ENCODE data around the gene PHACTR1.

The PHACTR1 gene

DNA sequence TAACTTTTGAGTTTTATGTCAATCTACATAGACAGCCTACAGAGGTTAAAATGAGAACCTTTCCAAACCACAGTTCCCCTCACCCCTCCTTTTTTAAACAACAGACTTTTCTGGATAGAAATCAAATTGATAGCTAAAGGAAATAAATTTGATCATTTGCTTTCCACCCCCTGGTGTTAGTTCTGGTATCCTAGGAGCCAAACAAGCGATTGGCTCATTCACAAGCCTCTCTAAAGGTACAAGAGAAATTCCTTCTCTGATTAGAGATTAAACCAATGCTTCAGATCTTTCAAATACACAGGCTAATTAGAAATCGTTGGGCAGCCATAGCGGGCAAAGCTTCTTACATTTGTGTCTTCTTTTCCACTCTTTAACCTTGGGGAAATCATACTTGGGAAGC lies 379.5 kb downstream of the PHACTR1 start:
- TF ChIP-seq TOX (CRISPR knock-in tag; IDR thresholded peaks at IDR 0.05; ENCODE audit: borderline replicate concordance), result no peak
- TF ChIP-seq, protein P1, sequence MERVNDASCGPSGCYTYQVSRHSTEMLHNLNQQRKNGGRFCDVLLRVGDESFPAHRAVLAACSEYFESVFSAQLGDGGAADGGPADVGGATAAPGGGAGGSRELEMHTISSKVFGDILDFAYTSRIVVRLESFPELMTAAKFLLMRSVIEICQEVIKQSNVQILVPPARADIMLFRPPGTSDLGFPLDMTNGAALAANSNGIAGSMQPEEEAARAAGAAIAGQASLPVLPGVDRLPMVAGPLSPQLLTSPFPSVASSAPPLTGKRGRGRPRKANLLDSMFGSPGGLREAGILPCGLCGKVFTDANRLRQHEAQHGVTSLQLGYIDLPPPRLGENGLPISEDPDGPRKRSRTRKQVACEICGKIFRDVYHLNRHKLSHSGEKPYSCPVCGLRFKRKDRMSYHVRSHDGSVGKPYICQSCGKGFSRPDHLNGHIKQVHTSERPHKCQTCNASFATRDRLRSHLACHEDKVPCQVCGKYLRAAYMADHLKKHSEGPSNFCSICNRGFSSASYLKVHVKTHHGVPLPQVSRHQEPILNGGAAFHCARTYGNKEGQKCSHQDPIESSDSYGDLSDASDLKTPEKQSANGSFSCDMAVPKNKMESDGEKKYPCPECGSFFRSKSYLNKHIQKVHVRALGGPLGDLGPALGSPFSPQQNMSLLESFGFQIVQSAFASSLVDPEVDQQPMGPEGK (CRISPR knock-in tag; IDR thresholded peaks at IDR 0.05; ENCODE audit: borderline replicate concordance), result no peak
- TF ChIP-seq TCF4 (CRISPR knock-in tag; IDR thresholded peaks at IDR 0.05; ENCODE audit: borderline replicate concordance), result no peak
- TF ChIP-seq, protein P2, sequence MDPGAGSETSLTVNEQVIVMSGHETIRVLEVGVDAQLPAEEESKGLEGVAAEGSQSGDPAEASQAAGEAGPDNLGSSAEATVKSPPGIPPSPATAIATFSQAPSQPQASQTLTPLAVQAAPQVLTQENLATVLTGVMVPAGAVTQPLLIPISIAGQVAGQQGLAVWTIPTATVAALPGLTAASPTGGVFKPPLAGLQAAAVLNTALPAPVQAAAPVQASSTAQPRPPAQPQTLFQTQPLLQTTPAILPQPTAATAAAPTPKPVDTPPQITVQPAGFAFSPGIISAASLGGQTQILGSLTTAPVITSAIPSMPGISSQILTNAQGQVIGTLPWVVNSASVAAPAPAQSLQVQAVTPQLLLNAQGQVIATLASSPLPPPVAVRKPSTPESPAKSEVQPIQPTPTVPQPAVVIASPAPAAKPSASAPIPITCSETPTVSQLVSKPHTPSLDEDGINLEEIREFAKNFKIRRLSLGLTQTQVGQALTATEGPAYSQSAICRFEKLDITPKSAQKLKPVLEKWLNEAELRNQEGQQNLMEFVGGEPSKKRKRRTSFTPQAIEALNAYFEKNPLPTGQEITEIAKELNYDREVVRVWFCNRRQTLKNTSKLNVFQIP (CRISPR knock-in tag; IDR thresholded peaks at IDR 0.05; ENCODE audit: borderline replicate concordance, low read depth), result no peak
- no peak for TF ChIP-seq ZFP3 (CRISPR knock-in tag; IDR thresholded peaks at IDR 0.05)
- no peak for TF ChIP-seq ZNF565 (CRISPR knock-in tag; conservative IDR thresholded peaks at IDR 0.05; ENCODE audit: low read depth)
- TF ChIP-seq ARNTL (CRISPR knock-in tag; IDR thresholded peaks at IDR 0.05; ENCODE audit: borderline replicate concordance, low read depth), result no peak
- no peak for TF ChIP-seq PPARA (CRISPR knock-in tag; IDR thresholded peaks at IDR 0.05; ENCODE audit: borderline replicate concordance)
- no peak for TF ChIP-seq ZC3H10 (CRISPR knock-in tag; IDR thresholded peaks at IDR 0.05)
- TF ChIP-seq, protein P3, sequence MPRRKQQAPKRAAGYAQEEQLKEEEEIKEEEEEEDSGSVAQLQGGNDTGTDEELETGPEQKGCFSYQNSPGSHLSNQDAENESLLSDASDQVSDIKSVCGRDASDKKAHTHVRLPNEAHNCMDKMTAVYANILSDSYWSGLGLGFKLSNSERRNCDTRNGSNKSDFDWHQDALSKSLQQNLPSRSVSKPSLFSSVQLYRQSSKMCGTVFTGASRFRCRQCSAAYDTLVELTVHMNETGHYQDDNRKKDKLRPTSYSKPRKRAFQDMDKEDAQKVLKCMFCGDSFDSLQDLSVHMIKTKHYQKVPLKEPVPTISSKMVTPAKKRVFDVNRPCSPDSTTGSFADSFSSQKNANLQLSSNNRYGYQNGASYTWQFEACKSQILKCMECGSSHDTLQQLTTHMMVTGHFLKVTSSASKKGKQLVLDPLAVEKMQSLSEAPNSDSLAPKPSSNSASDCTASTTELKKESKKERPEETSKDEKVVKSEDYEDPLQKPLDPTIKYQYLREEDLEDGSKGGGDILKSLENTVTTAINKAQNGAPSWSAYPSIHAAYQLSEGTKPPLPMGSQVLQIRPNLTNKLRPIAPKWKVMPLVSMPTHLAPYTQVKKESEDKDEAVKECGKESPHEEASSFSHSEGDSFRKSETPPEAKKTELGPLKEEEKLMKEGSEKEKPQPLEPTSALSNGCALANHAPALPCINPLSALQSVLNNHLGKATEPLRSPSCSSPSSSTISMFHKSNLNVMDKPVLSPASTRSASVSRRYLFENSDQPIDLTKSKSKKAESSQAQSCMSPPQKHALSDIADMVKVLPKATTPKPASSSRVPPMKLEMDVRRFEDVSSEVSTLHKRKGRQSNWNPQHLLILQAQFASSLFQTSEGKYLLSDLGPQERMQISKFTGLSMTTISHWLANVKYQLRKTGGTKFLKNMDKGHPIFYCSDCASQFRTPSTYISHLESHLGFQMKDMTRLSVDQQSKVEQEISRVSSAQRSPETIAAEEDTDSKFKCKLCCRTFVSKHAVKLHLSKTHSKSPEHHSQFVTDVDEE (CRISPR knock-in tag; IDR thresholded peaks at IDR 0.05), result no peak
- ATAC-seq, result no peak

DNA sequence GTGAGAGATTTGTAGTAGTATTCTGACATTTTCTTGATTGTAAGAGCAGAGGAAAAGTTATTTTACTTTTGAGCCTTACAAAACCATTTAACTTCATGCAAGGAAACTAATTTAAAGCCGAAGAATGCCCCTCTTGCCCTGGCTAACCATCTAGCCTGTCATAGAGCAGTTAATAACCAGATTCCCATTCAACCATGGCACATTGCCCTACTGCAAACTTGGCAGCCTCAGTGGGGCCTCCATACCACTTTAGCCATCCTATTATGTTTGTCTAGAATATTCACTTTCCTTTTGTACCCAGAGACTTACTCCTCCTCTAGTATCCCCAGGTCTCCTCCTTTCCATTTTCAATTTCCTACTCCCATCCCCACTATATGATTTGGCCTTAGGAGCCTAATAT lies 380.9 kb downstream of the PHACTR1 start:
- TF ChIP-seq ARNTL (CRISPR knock-in tag; IDR thresholded peaks at IDR 0.05; ENCODE audit: borderline replicate concordance, low read depth) (no peak), CSDC2 (CRISPR knock-in tag; IDR thresholded peaks at IDR 0.05) (no peak), ZNF70 (CRISPR knock-in tag; IDR thresholded peaks at IDR 0.05) (no peak), ZC3H10 (CRISPR knock-in tag; IDR thresholded peaks at IDR 0.05) (no peak), ZNF565 (CRISPR knock-in tag; conservative IDR thresholded peaks at IDR 0.05; ENCODE audit: low read depth) (no peak), ISL1 (CRISPR knock-in tag; IDR thresholded peaks at IDR 0.05) (no peak), ESRRG (CRISPR knock-in tag; IDR thresholded peaks at IDR 0.05) (no peak), TCF4 (CRISPR knock-in tag; IDR thresholded peaks at IDR 0.05; ENCODE audit: borderline replicate concordance) (no peak), OSR1 (CRISPR knock-in tag; IDR thresholded peaks at IDR 0.05) (no peak), ZFP3 (CRISPR knock-in tag; IDR thresholded peaks at IDR 0.05) (no peak), ZNF8 (CRISPR knock-in tag; IDR thresholded peaks at IDR 0.05) (no peak)
- TF ChIP-seq, protein P1 (CRISPR knock-in tag; IDR thresholded peaks at IDR 0.05; ENCODE audit: borderline replicate concordance), result no peak
- TF ChIP-seq, protein P2 (CRISPR knock-in tag; IDR thresholded peaks at IDR 0.05; ENCODE audit: borderline replicate concordance, low read depth), result no peak
- TF ChIP-seq, protein P3 (CRISPR knock-in tag; IDR thresholded peaks at IDR 0.05), result no peak
- TF ChIP-seq, protein P4, sequence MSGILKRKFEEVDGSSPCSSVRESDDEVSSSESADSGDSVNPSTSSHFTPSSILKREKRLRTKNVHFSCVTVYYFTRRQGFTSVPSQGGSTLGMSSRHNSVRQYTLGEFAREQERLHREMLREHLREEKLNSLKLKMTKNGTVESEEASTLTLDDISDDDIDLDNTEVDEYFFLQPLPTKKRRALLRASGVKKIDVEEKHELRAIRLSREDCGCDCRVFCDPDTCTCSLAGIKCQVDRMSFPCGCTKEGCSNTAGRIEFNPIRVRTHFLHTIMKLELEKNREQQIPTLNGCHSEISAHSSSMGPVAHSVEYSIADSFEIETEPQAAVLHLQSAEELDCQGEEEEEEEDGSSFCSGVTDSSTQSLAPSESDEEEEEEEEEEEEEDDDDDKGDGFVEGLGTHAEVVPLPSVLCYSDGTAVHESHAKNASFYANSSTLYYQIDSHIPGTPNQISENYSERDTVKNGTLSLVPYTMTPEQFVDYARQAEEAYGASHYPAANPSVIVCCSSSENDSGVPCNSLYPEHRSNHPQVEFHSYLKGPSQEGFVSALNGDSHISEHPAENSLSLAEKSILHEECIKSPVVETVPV (CRISPR knock-in tag; IDR thresholded peaks at IDR 0.05), result no peak
- no peak for ATAC-seq

Data from SK-N-SH treated with all-trans-retinoic acid at 6 μM for 48 hours (cell line).